ENCODE results near the gene SBNO2.
A peak's percentile ranks its signal among the peaks of the same experiment; 100 is the strongest.
"Not testable (repeated sequence)": the region's sequence is repeated elsewhere in the genome, so short reads cannot be mapped to it uniquely, and the experiment has no call there.

Gene SBNO2

GRCh38 chr19:1173845-1174809 lies at the start of gene SBNO2:
Gene SBNO2 (minus strand): TSS chr19:1174268. CDS start chr19:1154276, 19,992 bp downstream.
- DNase-seq (ENCODE audit: low read depth in 2 of 2), result peak; percentile 75 to 82

DNA sequence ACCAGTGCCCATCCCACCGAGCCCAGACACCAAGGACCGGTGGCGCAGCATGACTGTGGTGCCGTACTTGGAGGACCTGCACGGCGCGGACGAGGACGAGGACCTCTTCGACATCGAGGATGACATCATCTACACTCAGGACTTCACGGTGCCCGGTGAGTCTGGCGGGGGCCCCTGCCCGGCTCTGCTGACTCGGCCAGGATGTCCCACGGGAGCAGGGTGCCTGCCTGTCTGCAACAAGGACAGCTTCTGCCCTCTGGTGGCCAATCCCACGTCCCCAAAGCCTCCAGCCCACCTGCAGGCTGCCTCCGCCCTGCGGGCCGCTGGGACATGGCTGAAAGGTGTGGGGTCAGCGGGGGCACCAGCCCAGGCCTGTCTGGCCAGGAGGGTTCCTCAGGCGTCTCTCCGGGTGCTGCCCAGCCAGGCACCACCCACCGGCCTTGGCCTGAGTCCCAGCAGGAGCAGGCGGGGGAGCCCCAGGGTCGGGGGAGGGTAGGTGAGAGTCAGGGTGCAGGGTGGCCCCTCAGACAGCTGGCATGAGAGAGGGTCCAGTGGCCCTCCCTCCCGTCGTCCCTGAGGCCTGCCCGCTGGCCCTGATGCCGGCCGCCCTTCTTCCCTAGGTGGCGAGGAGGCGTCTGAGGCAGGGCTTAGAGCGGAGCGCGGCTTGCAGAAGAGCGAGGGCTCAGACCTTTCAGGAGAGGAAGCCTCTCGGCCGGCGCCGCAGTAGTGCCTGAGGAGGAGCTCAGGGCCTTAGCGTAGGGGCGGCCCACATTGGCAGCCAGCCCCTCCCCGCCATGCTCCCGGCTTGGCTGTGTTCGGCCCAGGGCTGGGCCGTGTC lies 49.2 kb upstream of the SBNO2 start:
- DNase-seq (ENCODE audit: low read depth in 2 of 2), result no peak

DNA sequence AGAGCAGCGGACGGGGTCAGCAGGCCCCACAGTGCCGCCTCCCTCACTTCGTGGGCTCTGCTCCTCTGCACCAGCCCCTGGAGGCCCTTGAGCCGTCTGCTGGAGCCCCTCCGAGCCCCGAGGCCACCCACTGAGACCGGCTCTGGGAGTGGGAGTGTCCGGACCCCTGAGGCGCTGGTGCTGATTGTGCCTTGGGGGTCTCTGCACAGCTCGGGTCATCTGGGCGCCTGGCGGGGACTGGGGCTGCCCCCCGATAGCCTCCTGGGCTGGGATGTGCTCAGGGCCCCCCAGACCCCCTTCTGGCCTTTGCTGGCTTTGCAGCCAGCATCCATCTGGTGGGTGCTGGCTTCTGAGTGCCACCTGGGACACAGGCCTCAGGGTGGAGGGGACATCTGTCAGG lies 48.3 kb upstream of the SBNO2 start:
- DNase-seq (ENCODE audit: low read depth in 2 of 2), result no peak

- DNase-seq (ENCODE audit: low read depth in 2 of 2), result no peak
Observed at GRCh38 chr19:1221904-1222255, 47.8 kb upstream of the SBNO2 start.

- DNase-seq (ENCODE audit: low read depth in 2 of 2), result no peak
Observed at GRCh38 chr19:1220976-1221903, 47.2 kb upstream of the SBNO2 start.

DNA sequence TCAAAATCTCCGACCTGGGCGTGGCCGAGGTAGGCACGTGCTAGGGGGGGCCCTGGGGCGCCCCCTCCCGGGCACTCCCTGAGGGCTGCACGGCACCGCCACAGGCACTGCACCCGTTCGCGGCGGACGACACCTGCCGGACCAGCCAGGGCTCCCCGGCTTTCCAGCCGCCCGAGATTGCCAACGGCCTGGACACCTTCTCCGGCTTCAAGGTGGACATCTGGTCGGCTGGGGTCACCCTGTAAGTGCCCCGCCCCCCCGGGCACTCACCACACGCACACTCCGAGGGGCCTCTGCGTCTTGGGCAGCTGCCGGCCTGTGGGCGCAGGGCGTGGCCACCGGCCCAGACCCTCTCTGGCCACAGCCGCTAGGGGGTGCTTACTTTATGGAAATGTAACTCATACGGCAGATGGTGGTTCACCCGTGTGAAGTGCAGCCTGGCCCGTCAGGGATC lies 46.4 kb upstream of the SBNO2 start:
- no peak for DNase-seq (ENCODE audit: low read depth in 2 of 2)

GRCh38 chr19:1219786-1220476 lies 45.9 kb upstream of the SBNO2 start:
- no peak for DNase-seq (ENCODE audit: low read depth in 2 of 2)

- no peak for DNase-seq (ENCODE audit: low read depth in 2 of 2)
Observed at GRCh38 chr19:1218751-1219567, 44.9 kb upstream of the SBNO2 start.

DNA sequence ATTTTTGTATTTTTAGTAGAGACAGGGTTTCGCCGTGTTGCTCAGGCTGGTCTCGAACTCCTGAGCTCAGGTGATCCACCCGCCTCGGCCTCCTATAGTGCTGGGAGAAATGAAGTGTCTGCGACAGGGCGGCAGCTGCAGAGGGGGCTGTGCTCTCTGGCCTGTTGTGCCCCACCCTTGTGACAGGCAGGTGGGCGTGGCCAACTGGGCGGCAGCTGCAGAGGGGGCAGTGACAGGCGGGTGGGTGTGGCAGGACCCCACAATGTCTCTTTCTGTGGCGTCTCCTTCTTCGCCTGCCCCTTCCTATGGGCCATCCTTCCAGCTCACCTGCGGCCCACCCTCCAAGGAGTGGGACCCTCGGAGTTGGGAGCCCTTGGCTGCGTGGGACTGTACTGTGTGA lies 43.3 kb upstream of the SBNO2 start:
- no peak for DNase-seq (ENCODE audit: low read depth in 2 of 2)

- no peak for DNase-seq (ENCODE audit: low read depth in 2 of 2)
Observed at GRCh38 chr19:1216756-1217155, 42.7 kb upstream of the SBNO2 start.

GRCh38 chr19:1214862-1215731 lies 41.0 kb upstream of the SBNO2 start:
- no peak for DNase-seq (ENCODE audit: low read depth in 2 of 2)

DNA sequence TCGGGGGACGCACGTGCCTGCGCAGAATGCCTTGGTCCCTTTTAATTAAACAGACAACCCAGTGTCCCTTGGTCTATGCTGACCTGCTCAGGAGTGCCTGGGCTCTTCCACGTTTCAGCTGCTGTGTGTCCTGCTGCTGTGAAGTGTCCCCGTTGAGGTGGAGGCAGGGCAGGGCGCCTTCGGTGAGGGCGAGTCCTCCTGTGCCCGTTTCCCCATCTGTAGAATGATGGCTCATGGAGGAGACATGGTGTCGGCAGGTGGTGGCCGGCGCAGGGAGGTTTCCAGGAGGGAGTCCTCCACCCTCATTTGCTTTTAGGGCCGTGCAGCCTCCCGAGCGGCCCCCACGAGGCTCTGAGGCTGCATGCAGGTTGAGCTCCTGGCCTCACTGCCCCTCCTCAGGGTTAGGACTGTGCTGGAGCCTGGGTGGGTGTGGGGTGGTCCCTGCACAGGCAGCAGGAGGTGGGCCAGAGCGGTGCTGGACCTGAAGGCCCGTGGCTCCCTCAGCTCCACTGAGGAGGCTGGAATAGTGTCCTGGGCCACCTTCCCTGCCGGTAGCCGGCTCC lies 40.3 kb upstream of the SBNO2 start:
- no peak for DNase-seq (ENCODE audit: low read depth in 2 of 2)

DNA sequence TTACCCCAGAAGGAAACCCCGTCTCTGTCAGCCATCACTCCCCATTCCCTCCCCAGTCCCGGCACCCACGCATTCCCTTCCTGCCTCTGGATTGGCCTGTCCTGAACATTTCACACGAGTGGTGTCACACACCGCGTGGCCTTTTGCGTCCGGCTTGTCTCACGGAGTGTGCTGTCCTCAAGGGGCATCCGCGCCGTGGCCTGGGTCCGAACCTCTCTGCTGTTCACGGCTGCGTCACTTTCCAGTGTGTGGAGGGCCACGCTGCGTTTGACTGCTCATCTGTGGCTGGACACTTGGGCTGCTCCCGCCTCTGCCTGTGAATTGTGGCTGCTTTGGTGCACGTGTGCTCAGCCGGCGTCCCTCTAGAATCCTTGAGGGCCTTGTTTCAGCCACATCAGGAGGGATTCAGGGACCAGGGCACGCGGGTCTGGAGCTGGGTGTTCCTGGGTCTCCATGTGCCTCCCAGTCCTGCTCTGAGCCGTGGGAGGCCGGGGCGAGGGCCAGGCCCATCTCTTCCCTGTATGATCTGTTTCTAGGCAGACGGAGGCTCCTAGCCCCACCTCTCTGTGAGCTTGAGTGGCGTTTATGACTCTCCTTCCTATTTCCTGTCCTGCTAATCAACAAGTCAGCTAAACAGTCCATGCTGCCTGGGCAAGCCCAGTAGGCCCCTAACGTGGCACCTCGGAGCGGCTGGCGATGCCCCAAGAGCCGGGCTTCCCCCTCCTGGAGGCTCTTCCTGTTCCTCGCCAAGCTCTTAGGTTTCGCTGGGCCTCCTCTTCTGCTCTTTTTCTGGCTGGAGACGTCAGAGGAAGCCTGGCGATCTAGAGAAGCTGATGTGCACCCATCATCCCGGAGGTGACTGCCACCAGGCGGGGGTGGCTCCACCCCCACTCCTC lies 39.6 kb upstream of the SBNO2 start:
- no peak for DNase-seq (ENCODE audit: low read depth in 2 of 2)

DNA sequence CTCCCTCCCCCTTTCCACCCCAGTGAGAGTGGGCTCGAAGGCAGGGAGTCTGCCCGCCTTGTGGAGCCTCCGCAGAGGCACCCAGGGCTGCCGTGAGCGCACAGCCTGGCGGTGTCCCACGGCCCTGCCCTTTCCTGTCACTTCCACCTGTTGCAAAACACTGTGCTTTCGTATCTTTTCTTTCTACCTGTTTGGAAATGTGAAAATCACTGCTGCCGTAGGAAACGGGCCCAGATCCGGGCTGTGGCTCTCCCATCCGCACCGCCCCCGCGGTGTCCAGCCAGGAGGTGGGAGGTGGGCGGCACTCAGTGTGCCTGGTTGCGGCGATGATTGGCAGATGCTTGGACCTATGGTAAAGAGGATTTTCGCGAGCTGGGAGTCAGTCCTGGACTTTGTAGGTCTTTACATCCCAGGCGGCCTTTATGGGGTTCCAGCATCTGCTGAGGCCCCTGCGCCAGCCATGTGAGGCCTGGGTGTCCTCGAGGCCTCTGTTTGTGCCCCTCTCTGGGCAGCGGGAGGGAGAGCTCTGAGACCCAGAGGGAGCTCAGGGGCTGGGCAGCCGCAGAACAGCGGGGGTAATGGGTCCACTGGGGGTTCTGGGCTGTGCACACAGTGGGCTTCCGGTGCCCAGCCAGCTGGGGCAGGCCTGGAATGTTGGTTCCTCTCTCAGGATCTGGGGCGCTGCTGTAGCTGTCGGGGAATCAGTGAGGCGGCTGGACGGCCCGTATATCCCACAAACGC lies 37.6 kb upstream of the SBNO2 start:
- DNase-seq (ENCODE audit: low read depth in 2 of 2), result no peak

- no peak for DNase-seq (ENCODE audit: low read depth in 2 of 2)
Observed at GRCh38 chr19:1210227-1210538, 36.1 kb upstream of the SBNO2 start.

DNA sequence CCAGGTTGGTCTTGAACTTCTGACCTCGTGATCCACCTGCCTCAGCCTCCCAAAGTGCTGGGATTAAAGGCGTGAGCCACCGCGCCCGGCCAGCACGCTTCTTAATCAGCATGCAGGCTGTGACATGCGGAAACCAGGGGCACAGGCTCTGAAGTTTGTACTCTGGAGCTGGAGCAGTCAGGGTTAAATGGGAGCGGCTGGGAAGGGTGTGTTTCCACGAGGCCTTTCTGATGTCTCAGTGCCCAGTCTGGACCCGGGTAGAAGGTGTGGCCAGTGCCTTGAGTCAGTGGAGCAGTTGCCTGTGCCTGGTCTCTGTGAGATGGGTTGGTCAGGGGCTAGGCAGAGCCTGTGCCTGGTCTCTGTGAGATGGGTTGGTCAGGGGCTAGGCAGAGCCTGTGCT lies 34.8 kb upstream of the SBNO2 start:
- DNase-seq (ENCODE audit: low read depth in 2 of 2), result not testable (repeated sequence)

GRCh38 chr19:1206864-1207450 lies 32.9 kb upstream of the SBNO2 start:
- DNase-seq (ENCODE audit: low read depth in 2 of 2), result no peak

All from activated CD8-positive, alpha-beta memory T cell treated with anti-CD3 and anti-CD28 coated beads for 4 hours (primary cell).